B cell (primary cell): ENCODE results near the gene UMOD. TPM values are rescaled to one million over a fixed set of nuclear protein-coding genes. Genes with fewer than 3 reads are reported as not detected.

Experiments
- ATAC-seq: fragments of 200-7000 bp; cut with Tn5 transposase; one replicate; pipeline ENCODE4 v1.10.0; 2021; ENCODE audit warnings: low read depth, mild to moderate bottlenecking, moderate number of reproducible peaks, moderate library complexity
- CTCF ChIA-PET: fragments of 350-600 bp; sonication (Branson Sonifier 250); formaldehyde crosslinking; loops from one replicate; lab custom pipeline; 2021; ENCODE audit warnings: antibody characterized with exemption, inconsistent platforms; lab: Charles Lee
- POLR2A ChIA-PET: fragments of 350-600 bp; sonication (Branson Sonifier 250); formaldehyde crosslinking; loops from one replicate; lab custom pipeline; 2021; ENCODE audit warnings: antibody characterized with exemption; lab: Charles Lee
- DNase-seq: peaks from one replicate; pipeline ENCODE4 v3.0.0; 2013
- H2AFZ ChIP-seq: 2 replicates; pipeline ENCODE4 v1.6.1; 2012; ENCODE audit warnings: mild to moderate bottlenecking, low read depth, low read length; ENCODE audit not compliant: insufficient read depth, poor library complexity, severe bottlenecking
- H3K27ac ChIP-seq, 2 donors: 1 replicate in 1 of 2; 2 replicates in 1 of 2; pipeline ENCODE4 v1.5.1; 2012 to 2013; ENCODE audit warnings: low read length in 2 of 2, mild to moderate bottlenecking in 2 of 2, moderate library complexity in 1 of 2
- H3K27me3 ChIP-seq, 4 experiments: fragments of 200-600 bp in 1 of 4; sonication (generic) in 1 of 4; replicated peaks in 1 of 4; 1 replicate in 2 of 4; 2 replicates in 2 of 4; pipeline versions ENCODE4 v1.6.1 to v1.7.0; 2013 to 2016; ENCODE audit warnings: low read length in 3 of 4, mild to moderate bottlenecking in 2 of 4, mixed read lengths in 1 of 4, moderate library complexity in 1 of 4; ENCODE audit not compliant: insufficient read depth in 4 of 4, control insufficient read depth in 3 of 4; ENCODE audit errors: control extremely low read depth in 1 of 4
- H3K36me3 ChIP-seq, 2 experiments: replicated peaks in 1 of 2; 1 replicate in 1 of 2; 2 replicates in 1 of 2; pipeline versions ENCODE4 v1.6.1 to v1.7.1; 2013; ENCODE audit warnings: low read length in 1 of 2; ENCODE audit not compliant: insufficient read depth in 2 of 2, control insufficient read depth in 1 of 2; ENCODE audit errors: control extremely low read depth in 1 of 2, extremely low read depth in 1 of 2
- H3K4me1 ChIP-seq, 2 donors: fragments of 200-600 bp in 1 of 2; sonication (generic) in 1 of 2; 1 replicate in 1 of 2; 2 replicates in 1 of 2; pipeline versions ENCODE4 v1.5.1 to v1.6.1; 2013 to 2017; ENCODE audit warnings: low read length in 2 of 2; ENCODE audit not compliant: control insufficient read depth in 2 of 2, insufficient read depth in 2 of 2
- H3K4me2 ChIP-seq: replicated peaks from 2 replicates; pipeline ENCODE3; 2012; ENCODE audit warnings: mild to moderate bottlenecking, low read depth, low read length; ENCODE audit not compliant: poor library complexity, severe bottlenecking
- H3K4me3 ChIP-seq, 5 experiments: fragments of 200-600 bp in 1 of 5; sonication (generic) in 1 of 5; 1 replicate in 3 of 5; 2 replicates in 2 of 5; pipeline versions ENCODE4 v1.5.1 to v1.7.0; 2011 to 2016; ENCODE audit warnings: low read length in 4 of 5, mild to moderate bottlenecking in 4 of 5, low read depth in 2 of 5, control low read depth in 1 of 5, moderate library complexity in 1 of 5; ENCODE audit not compliant: insufficient read depth in 1 of 5; ENCODE audit errors: control extremely low read depth in 1 of 5, extremely low read depth in 1 of 5
- H3K79me2 ChIP-seq: fragments of 200-600 bp; sonication (generic); one replicate; pipeline ENCODE4 v1.6.0; 2016; ENCODE audit warnings: low read length; ENCODE audit not compliant: control insufficient read depth, insufficient read depth
- H3K9ac ChIP-seq: fragments of 200-600 bp; sonication (generic); 2 replicates; pipeline ENCODE4 v1.6.1; 2017; ENCODE audit warnings: mild to moderate bottlenecking, low read length, moderate library complexity
- H3K9me3 ChIP-seq, 3 donors: one replicate each; pipeline versions ENCODE4 v1.6.1 to v1.7.1; 2013; ENCODE audit warnings: low read length in 2 of 3; ENCODE audit not compliant: control insufficient read depth in 2 of 3, insufficient read depth in 1 of 3; ENCODE audit errors: control extremely low read depth in 1 of 3
- H4K20me1 ChIP-seq: 2 replicates; pipeline ENCODE4 v1.6.0; 2012; ENCODE audit warnings: mild to moderate bottlenecking, low read length; ENCODE audit not compliant: insufficient read depth, control insufficient read depth, poor library complexity, severe bottlenecking
- H3K27ac Mint-ChIP-seq: one replicate; pipeline ENCODE4 v1.8.0; 2021; ENCODE audit warnings: mixed read lengths
- H3K27me3 Mint-ChIP-seq: one replicate; pipeline ENCODE4 v1.8.0; 2021; ENCODE audit warnings: mixed read lengths
- H3K4me1 Mint-ChIP-seq: one replicate; pipeline ENCODE4 v1.8.0; 2021; ENCODE audit warnings: mixed read lengths
- H3K4me3 Mint-ChIP-seq: one replicate; pipeline ENCODE4 v1.8.0; 2021; ENCODE audit warnings: mixed read lengths
- H3K9me3 Mint-ChIP-seq: one replicate; pipeline ENCODE4 v1.8.0; 2022; ENCODE audit warnings: mixed read lengths; ENCODE audit not compliant: insufficient read depth
- EZH2 ChIP-seq: IDR thresholded peaks from 2 replicates; pipeline ENCODE4 v1.6.1; 2012; ENCODE audit warnings: borderline replicate concordance, low read depth, mild to moderate bottlenecking, moderate library complexity, low read length; ENCODE audit not compliant: insufficient read depth, poor library complexity, severe bottlenecking
- WGBS: methylation state at CpG from one replicate; pipeline ENCODE4 v1.1.5; 2013; ENCODE audit warnings: missing lambda C conversion rate; ENCODE audit not compliant: insufficient coverage; 5-methylcytosine and 5-hydroxymethylcytosine counted together
- intact Hi-C: fragments of 100-400 bp; cut with micrococcal nuclease; formaldehyde crosslinking; loops from one replicate; pipeline ENCODE4 v1.10.0; 2022
- polyA plus RNA-seq: library from polyadenylated mRNA; depleted of rRNA; stranded (reverse); fragments of >200 nt; gene quantifications from 2 replicates; pipeline ENCODE4 v1.2.3, GENCODE V29; 2012
- total RNA-seq, 2 donors: library from RNA; stranded (reverse); fragments of 120-200 nt in 1 of 2; gene quantifications; 1 replicate in 1 of 2; 2 replicates in 1 of 2; pipeline versions ENCODE4 v1.2.3 to v1.2.4, GENCODE V29; 2013 to 2022
- TF ChIP-seq, protein P1 (sequence below): fragments of 200-600 bp; IDR thresholded peaks from one replicate; pipeline ENCODE4 v1.8.0; 2022; ENCODE audit warnings: antibody characterized with exemption, mild to moderate bottlenecking

Gene UMOD
- total and polyA plus RNA-seq, 2 donors (not counting 1 experiment from before 2014, with no cell fraction given): not detected

DNA sequence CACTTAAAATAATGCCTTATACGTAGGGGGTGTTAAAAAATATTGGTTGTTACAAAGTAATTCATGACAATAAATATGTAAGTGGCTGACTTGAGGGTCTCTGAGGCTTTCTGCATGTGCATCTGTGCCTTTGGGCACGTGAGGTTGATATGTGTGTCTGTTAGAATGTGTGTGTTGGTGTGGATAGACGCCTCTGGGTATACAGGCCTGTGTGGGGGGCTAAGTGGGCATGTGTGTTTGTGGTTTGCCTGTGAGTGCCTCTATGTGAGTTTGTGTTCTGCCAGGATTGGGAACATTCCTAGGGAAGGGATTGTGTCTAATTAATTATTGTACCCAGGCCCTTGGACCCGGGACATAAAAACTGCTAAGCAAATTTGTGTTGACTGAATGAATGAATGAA, 44.2 kb downstream of the UMOD start:
- peaks cover under 1% of the 10 kb centered on the region for H3K9me3 Mint-ChIP-seq

DNA sequence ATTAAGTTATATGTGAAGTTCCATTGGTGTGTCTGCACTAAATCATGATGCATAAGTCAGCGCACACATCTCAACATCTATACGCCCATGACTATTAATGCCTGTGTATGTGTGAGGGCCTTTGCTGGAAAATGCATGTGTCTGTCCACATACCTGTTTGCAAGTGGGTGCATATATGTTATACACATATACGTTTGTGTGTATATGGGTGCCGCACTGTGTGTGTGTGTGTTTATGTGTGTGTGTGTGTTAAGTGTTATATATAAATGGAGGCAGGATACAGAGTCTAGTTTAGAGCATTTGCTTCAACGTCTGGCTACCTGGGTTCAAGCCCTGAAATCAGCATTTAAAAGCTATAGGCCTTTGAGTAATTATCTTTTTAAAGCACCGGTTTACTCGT, 44.7 kb downstream of the UMOD start:
- intact Hi-C loops: no loop called here
- no peak overlapping the region for H3K4me3 ChIP-seq

More for the DNA sequence above, 44.2 kb downstream of the UMOD start:
- no peaks in the 10 kb centered on the region for H3K79me2 ChIP-seq
- no peak overlapping the region for H3K27ac ChIP-seq
- DNase-seq (no peak), ATAC-seq (no peak)
- Mint-ChIP-seq H3K4me3 (no peak overlapping the region), H3K4me1 (no peaks in the 10 kb centered on the region), H3K27me3 (peaks cover 18% of the 10 kb centered on the region), H3K27ac (no peak overlapping the region)
- WGBS: 80% methylated on average over 3 of the region's 4 CpGs
- H4K20me1 ChIP-seq: no peaks in the 10 kb centered on the region
- TF ChIP-seq, protein P1, sequence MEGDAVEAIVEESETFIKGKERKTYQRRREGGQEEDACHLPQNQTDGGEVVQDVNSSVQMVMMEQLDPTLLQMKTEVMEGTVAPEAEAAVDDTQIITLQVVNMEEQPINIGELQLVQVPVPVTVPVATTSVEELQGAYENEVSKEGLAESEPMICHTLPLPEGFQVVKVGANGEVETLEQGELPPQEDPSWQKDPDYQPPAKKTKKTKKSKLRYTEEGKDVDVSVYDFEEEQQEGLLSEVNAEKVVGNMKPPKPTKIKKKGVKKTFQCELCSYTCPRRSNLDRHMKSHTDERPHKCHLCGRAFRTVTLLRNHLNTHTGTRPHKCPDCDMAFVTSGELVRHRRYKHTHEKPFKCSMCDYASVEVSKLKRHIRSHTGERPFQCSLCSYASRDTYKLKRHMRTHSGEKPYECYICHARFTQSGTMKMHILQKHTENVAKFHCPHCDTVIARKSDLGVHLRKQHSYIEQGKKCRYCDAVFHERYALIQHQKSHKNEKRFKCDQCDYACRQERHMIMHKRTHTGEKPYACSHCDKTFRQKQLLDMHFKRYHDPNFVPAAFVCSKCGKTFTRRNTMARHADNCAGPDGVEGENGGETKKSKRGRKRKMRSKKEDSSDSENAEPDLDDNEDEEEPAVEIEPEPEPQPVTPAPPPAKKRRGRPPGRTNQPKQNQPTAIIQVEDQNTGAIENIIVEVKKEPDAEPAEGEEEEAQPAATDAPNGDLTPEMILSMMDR: no peak
- TF ChIP-seq EZH2: no peak
- no peak overlapping the region for H3K4me2 ChIP-seq
- POLR2A ChIA-PET: no interaction called here
- no peaks in the 10 kb centered on the region for H3K27me3 ChIP-seq
- no peak overlapping the region for H2AFZ ChIP-seq
- no peak overlapping the region for H3K9ac ChIP-seq
- H3K4me1 ChIP-seq: no peaks in the 10 kb centered on the region
- no peaks in the 10 kb centered on the region for H3K9me3 ChIP-seq
- H3K4me3 ChIP-seq: no peak overlapping the region
- CTCF ChIA-PET: interaction anchor here (2.0 kb wide), 1 partner anchor 8 kb away, joined by 7 read pairs; no protein-coding TSS in a partner anchor
- H3K36me3 ChIP-seq: no peaks in the 10 kb centered on the region
- intact Hi-C loops: no loop called here

More for the DNA sequence above, 44.7 kb downstream of the UMOD start:
- Histone ChIP-seq H3K36me3 (no peaks in the 10 kb centered on the region), H3K4me1 (no peaks in the 10 kb centered on the region), H3K79me2 (no peaks in the 10 kb centered on the region), H3K4me2 (no peak overlapping the region), H3K27ac (no peak overlapping the region), H3K9me3 (no peaks in the 10 kb centered on the region), H2AFZ (no peak overlapping the region), H4K20me1 (no peaks in the 10 kb centered on the region), H3K9ac (no peak overlapping the region), H3K27me3 (no peaks in the 10 kb centered on the region)
- H3K4me3 Mint-ChIP-seq: no peak overlapping the region
- no peak for ATAC-seq
- no peaks in the 10 kb centered on the region for H3K4me1 Mint-ChIP-seq
- H3K27ac Mint-ChIP-seq: no peak overlapping the region
- TF ChIP-seq EZH2: no peak
- TF ChIP-seq, protein P1: no peak
- H3K27me3 Mint-ChIP-seq: peaks cover 18% of the 10 kb centered on the region
- DNase-seq: no peak
- 81% methylated on average over 3 of the region's 7 CpGs for WGBS
- ChIA-PET POLR2A (no interaction called here), CTCF (no interaction called here)
- H3K9me3 Mint-ChIP-seq: no peaks in the 10 kb centered on the region
